Body of pancreas (tissue), 4 donors: ENCODE measurements around the gene PARL.

Experiments
- POLR2A ChIP-seq, 3 donors: fragments of 450-650 bp; IDR thresholded peaks; one replicate each; pipeline ENCODE4 v1.6.1; 2016; ENCODE audit warnings: antibody characterized with exemption in 3 of 3, mild to moderate bottlenecking in 2 of 3
- TF ChIP-seq, protein P1 (sequence below), 7 experiments: fragments of 450-650 bp in 4 of 7; fragments of 200-600 bp in 3 of 7; sonication (generic) in 3 of 7; IDR thresholded peaks; one replicate each; pipeline ENCODE4 v1.5.1; 2016 to 2019; ENCODE audit warnings: antibody characterized with exemption in 7 of 7

DNA sequence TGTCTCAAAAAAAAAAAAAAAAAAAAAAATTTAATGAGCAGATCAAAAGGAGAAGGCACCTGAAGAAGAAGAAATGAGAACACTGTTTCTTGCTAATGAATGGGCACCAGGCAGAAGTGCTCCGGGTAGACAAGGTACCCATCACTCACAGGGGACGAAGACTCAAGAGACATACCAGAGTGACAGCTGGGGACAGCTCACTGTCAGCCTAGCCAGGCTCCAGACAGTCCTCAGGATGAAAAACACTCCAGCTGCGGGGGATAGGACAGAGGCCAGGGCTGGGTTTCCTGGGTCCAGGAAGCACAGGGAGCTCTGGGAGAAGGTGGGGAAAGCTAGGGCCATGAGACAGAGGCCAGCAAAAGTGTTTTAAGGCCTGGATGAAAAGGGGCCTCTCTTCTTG is 48.5 kb upstream of the PARL start:
- TF ChIP-seq, protein P1, sequence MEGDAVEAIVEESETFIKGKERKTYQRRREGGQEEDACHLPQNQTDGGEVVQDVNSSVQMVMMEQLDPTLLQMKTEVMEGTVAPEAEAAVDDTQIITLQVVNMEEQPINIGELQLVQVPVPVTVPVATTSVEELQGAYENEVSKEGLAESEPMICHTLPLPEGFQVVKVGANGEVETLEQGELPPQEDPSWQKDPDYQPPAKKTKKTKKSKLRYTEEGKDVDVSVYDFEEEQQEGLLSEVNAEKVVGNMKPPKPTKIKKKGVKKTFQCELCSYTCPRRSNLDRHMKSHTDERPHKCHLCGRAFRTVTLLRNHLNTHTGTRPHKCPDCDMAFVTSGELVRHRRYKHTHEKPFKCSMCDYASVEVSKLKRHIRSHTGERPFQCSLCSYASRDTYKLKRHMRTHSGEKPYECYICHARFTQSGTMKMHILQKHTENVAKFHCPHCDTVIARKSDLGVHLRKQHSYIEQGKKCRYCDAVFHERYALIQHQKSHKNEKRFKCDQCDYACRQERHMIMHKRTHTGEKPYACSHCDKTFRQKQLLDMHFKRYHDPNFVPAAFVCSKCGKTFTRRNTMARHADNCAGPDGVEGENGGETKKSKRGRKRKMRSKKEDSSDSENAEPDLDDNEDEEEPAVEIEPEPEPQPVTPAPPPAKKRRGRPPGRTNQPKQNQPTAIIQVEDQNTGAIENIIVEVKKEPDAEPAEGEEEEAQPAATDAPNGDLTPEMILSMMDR (IDR thresholded peaks at IDR 0.05) = no peak
- no peak for TF ChIP-seq POLR2A (IDR thresholded peaks at IDR 0.05)
